ENCODE results near the gene CGN. TPM values are rescaled to one million over a fixed set of nuclear protein-coding genes. Genes with fewer than 3 reads are reported as not detected.
A peak's percentile ranks its signal among the peaks of the same experiment; 100 is the strongest.

CGN gene
- polyA plus RNA-seq, 1 experiment, result 0.31 TPM

DNA sequence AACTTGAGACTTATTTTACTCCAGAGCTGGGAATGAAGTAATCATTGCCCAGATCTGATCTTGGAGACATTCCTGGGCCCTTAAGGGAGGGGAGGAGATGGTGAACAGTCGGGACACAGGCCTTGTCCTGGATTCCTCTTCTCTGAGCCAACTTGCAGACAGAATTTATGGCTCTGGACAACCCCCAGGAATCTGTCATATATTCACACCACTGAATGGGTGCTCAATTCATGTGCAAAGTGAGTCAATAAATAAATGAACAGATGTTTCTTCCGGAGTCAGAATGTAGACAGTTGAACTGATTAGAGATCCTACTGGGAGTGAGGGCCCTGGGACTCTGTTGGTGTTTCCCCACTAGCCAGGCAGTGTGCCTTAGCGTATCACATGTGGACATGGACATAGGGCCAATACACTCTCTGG, 31.5 kb downstream of the CGN start:
- peak overlapping the region; percentile 61 for H3K27ac ChIP-seq (ENCODE audit: low read depth, low read length)
- POLR2A ChIA-PET, result no interaction called here
- H3K4me3 ChIP-seq (ENCODE audit: low read depth, low read length), result peak overlapping the region; percentile 83
- CTCF ChIA-PET, result no interaction called here
- no peaks in the 10 kb centered on the region for H3K27me3 ChIP-seq (ENCODE audit: control insufficient read depth, insufficient read depth, low read length)
- no peaks in the 10 kb centered on the region; the same call in 1 of the 2 replicates for H3K9me3 ChIP-seq (ENCODE audit: control insufficient read depth, insufficient read depth, low read length)
- TF ChIP-seq, protein P1, sequence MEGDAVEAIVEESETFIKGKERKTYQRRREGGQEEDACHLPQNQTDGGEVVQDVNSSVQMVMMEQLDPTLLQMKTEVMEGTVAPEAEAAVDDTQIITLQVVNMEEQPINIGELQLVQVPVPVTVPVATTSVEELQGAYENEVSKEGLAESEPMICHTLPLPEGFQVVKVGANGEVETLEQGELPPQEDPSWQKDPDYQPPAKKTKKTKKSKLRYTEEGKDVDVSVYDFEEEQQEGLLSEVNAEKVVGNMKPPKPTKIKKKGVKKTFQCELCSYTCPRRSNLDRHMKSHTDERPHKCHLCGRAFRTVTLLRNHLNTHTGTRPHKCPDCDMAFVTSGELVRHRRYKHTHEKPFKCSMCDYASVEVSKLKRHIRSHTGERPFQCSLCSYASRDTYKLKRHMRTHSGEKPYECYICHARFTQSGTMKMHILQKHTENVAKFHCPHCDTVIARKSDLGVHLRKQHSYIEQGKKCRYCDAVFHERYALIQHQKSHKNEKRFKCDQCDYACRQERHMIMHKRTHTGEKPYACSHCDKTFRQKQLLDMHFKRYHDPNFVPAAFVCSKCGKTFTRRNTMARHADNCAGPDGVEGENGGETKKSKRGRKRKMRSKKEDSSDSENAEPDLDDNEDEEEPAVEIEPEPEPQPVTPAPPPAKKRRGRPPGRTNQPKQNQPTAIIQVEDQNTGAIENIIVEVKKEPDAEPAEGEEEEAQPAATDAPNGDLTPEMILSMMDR (IDR thresholded peaks at IDR 0.05; ENCODE audit: low read depth, low read length), result no peak
- DNase-seq (ENCODE audit: low read depth, low spot score), result no peak

DNA sequence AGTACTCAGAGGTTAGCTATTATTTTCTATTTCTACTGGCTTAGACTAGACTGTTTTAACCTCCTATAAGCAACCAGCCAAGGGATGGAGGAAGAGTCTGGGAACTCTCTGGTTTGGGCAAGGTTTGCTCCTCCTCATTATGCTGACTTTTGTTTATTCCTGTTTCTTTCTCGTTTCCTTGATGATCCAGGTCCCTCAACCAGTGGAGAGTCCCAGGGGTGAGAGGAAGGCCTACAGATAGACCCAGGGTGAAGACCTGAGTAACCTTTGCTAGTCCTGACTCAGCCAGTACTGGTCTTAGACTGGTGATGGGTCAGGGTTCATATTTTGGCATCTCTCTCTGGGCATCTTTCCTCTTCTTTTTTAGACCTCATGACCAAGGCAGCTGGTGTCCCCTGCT, 34.4 kb downstream of the CGN start:
- ChIA-PET POLR2A (interaction anchor here (0.7 kb wide), 2 partner anchors 289 to 984 kb away, joined by 3 to 5 read pairs; no protein-coding TSS in a partner anchor), CTCF (interaction anchor here (1.4 kb wide), 1 partner anchor 147 kb away, joined by 3 read pairs; no protein-coding TSS in a partner anchor)
- TF ChIP-seq, protein P1 (IDR thresholded peaks at IDR 0.05; ENCODE audit: low read depth, low read length), result no peak
- Histone ChIP-seq H3K27me3 (ENCODE audit: control insufficient read depth, insufficient read depth, low read length) (no peaks in the 10 kb centered on the region), H3K4me3 (ENCODE audit: low read depth, low read length) (no peak overlapping the region), H3K27ac (ENCODE audit: low read depth, low read length) (no peak overlapping the region), H3K9me3 (ENCODE audit: control insufficient read depth, insufficient read depth, low read length) (no peaks in the 10 kb centered on the region; the same call in 1 of the 2 replicates)
- no peak for DNase-seq (ENCODE audit: low read depth, low spot score)

DNA sequence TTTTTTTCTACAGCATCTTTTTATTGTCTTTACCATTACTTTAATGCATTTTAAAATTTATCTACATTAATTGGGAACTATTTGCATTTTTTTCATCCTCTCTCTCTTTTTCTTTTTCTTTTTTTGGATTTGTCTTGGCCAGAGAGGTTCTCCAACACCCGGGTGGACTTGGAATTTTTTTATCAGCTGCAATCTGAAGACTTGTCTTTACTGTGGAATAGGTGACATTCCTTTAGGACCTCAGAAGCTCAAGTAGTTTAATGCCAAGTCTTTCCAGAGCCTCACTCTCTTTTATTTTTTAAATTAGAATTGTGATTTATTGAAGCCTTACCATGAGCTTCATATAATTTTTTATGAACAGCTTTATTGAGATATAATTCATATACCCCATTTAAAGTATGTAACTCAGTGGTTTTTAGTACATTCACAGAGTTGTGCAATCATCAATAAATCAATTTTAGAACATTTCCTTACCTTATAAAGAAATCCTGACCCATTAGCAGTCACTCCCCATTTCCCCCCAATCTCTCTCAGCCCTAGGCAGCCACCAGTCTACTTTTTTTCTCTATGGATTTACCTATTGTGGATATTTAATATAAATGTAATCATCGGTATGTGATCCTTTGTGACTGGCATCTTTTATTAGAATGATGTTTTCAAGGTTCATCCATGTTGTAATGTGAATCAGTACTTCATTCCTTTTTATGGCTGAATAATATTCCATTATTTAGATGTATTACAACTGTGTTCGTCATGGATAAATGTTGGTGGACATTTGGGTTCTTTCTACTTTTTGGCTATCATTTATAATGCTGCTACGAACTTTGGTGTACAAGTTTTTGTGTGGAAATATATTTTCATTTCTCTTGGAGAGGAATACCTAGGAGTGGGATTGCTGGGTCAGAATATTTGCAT, 35.1 kb downstream of the CGN start:
- Histone ChIP-seq H3K4me3 (ENCODE audit: low read depth, low read length) (no peak overlapping the region), H3K9me3 (ENCODE audit: control insufficient read depth, insufficient read depth, low read length) (no peaks in the 10 kb centered on the region), H3K27ac (ENCODE audit: low read depth, low read length) (peak overlapping the region; percentile 74), H3K27me3 (ENCODE audit: control insufficient read depth, insufficient read depth, low read length) (no peaks in the 10 kb centered on the region)
- TF ChIP-seq, protein P1 (IDR thresholded peaks at IDR 0.05; ENCODE audit: low read depth, low read length), result no peak
- no peak for DNase-seq (ENCODE audit: low read depth, low spot score)
- ChIA-PET CTCF (interaction anchor here (1.4 kb wide), 1 partner anchor 147 kb away, joined by 3 read pairs; no protein-coding TSS in a partner anchor), POLR2A (interaction anchor here (0.7 to 1.0 kb wide), 3 partner anchors 9 to 985 kb away, joined by 3 to 5 read pairs (median 4); no protein-coding TSS in a partner anchor)

DNA sequence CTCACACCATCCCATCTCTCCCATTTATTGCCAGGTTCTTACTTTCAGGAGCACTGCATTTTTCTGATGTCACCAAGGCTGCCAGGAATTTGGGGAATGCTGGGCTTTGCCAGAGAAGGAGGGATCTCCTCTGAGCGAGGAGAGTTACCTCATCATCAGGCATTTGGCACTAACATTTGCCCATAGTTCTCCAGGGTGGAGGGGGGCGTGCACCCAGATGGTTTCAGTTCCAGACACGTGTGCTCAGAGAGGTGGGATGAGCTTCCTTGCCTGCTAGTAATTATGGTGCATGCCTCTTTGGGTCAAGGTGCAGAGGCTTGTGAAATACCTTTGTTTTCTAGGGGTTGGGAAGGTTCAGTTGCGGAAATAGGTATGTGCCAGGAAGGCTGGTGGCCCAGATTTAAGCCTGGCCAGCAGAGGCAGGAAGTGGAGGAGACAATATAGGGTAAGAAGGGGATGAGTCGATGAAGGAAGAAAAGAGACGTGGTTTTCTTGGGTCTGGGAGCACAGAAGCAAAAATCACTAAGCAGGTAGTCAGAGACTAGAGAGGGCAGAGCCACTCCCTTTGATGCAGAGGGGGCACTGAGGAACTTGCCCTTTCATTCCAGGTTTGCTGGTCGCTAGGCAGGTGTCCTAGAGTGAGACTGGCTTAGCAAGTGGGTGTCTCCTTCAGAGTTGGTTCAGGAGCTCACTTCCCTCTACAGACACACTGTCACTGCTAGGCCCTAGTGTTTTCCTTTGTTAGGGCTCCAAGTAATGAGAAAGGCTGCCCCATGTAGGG, 36.1 kb downstream of the CGN start:
- TF ChIP-seq, protein P1 (IDR thresholded peaks at IDR 0.05; ENCODE audit: low read depth, low read length), result no peak
- ChIA-PET POLR2A (interaction anchor here (0.5 to 1.0 kb wide), 3 partner anchors 10 to 149 kb away, joined by 3 to 4 read pairs (median 4); partner anchors contain the start of gene CGN), CTCF (interaction anchor here (0.6 kb wide), 1 partner anchor 21 kb away, joined by 3 read pairs; no protein-coding TSS in a partner anchor)
- Histone ChIP-seq H3K4me3 (ENCODE audit: low read depth, low read length) (peak overlapping the region; percentile 22), H3K9me3 (ENCODE audit: control insufficient read depth, insufficient read depth, low read length) (no peaks in the 10 kb centered on the region), H3K27ac (ENCODE audit: low read depth, low read length) (peak overlapping the region; percentile 88), H3K27me3 (ENCODE audit: control insufficient read depth, insufficient read depth, low read length) (no peaks in the 10 kb centered on the region)
- DNase-seq (ENCODE audit: low read depth, low spot score), result peak; percentile 88
